ENCODE results near the gene AREG. TPM values are rescaled to one million over a fixed set of nuclear protein-coding genes. Genes with fewer than 3 reads are reported as not detected.

Gene AREG
- polyA plus RNA-seq, 1 donor (not counting 4 experiments of a cell fraction or from before 2014, with no cell fraction given), result 1,566 TPM

DNA sequence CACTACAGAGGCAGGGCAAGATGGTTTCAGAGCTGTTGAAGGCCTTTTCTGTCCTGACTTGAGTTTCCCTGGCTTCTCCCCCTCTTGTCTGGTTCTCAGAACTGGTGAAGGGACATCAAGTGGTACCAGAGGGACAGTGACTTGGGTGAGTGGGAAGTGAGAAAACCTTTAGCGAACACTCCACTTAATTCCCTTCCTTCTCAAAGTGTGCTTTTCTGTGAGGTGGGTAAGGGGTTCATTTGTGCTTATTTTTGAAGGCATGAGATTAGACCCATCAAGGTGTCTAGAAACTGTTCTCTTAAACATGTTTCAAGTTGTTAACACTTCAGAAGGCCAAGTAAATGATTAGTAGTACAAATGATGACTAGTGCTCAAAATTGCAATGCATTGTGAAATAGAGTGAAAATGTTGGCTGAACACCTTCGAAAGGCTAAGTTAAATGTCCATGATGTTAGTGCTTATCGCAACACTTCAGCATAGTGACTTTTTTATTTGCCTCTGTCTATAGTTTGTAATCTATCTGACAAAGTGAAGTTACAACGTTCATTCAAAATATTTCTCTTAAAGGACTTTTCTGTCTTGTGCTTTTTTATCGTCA is 2.8 kb downstream of the AREG start:
- peak overlapping the region; percentile 98 for H3K9ac ChIP-seq (ENCODE audit: control insufficient read depth, extremely low read depth, insufficient read depth, low read length)
- peak overlapping the region; percentile 50 to 96 (median 67) for H3K4me3 ChIP-seq (ENCODE audit: control insufficient read depth in 2 of 3, extremely low read depth in 1 of 3, insufficient read depth in 2 of 3, low read depth in 1 of 3, low read length in 3 of 3)
- H3K9me3 ChIP-seq (ENCODE audit: control insufficient read depth, low read depth, low read length), result no peaks in the 10 kb centered on the region
- H2AFZ ChIP-seq (ENCODE audit: control insufficient read depth, low read length), result no peak overlapping the region
- peaks cover 39% of the 10 kb centered on the region for H3K79me2 ChIP-seq (ENCODE audit: control insufficient read depth, insufficient read depth, low read length)
- DNase-seq (ENCODE audit: low read depth, low spot score), result peak; percentile 40
- TF ChIP-seq EZH2 (IDR thresholded peaks at IDR 0.05; ENCODE audit: low read length) (no peak), CTCF (optimal IDR thresholded peaks at IDR 0.05 in 1 of 3, IDR thresholded peaks at IDR 0.05 in 1 of 3, conservative IDR thresholded peaks at IDR 0.05 in 1 of 3; ENCODE audit: extremely low read depth in 1 of 3, insufficient read depth in 2 of 3, low read length in 3 of 3) (no peak)
- H4K20me1 ChIP-seq (ENCODE audit: control insufficient read depth, extremely low read depth, insufficient read depth, low read length), result peaks cover 27% of the 10 kb centered on the region
- dilution Hi-C loops (cut with MboI; ENCODE audit: extremely low pct_ligation_motif_present, low sequenced_read_pairs), result no loop called here
- H3K9me1 ChIP-seq (ENCODE audit: control insufficient read depth, extremely low read depth, insufficient read depth, low read length), result no peaks in the 10 kb centered on the region
- peaks cover 18% of the 10 kb centered on the region for H3K4me1 ChIP-seq (ENCODE audit: control insufficient read depth, extremely low read depth, insufficient read depth, low read length)
- peak overlapping the region; percentile 77 for H3K4me2 ChIP-seq (ENCODE audit: control insufficient read depth, extremely low read depth, insufficient read depth, low read depth, low read length)
- FAIRE-seq, result peak; percentile 71
- H3K27ac ChIP-seq (ENCODE audit: control insufficient read depth, insufficient read depth, low read length), result peak overlapping the region; percentile 93
- no peaks in the 10 kb centered on the region for H3K27me3 ChIP-seq (ENCODE audit: control insufficient read depth, extremely low read depth, insufficient read depth, low read length)
- peaks cover 23 to 43% of the 10 kb centered on the region in 2 experiments for H3K36me3 ChIP-seq (ENCODE audit: control insufficient read depth in 2 of 2, extremely low read depth in 1 of 2, insufficient read depth in 2 of 2, low read length in 2 of 2)

DNA sequence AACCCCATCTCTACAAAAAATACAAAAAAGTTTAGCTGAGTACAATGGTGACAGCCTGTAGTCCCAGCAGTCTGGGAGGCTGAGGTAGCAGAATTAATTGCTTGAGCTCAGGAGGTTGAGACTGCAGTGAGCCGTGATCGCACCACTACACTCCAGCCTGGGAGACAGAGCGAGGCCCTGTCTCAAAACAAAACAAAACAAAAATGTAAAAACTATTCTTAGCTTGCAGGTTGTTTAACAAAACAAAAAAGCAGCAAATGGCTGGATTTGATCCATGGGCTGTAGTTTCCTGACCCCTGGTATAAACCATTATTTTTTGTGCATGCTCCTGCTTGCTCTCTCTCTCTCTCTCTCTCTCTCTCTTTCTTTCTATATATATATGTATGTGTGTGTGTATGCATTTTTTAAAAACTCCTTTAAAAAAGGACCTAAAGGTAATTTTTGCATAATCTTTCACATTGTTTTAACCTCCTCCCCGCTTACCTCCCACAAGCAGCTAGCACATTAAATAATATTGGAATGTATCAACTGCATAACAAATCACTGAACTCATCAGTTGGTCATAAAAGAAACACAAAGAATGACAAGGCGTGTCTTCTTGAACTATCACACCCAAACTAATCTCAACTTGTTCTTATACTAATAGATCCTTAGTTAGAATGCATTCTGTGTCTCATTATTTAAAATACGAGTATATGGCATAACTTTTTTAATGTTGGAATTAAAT is 4.8 kb downstream of the AREG start:
- Histone ChIP-seq H3K4me2 (ENCODE audit: control insufficient read depth, extremely low read depth, insufficient read depth, low read depth, low read length) (peak overlapping the region; percentile 77), H3K36me3 (ENCODE audit: control insufficient read depth in 2 of 2, extremely low read depth in 1 of 2, insufficient read depth in 2 of 2, low read length in 2 of 2) (peaks cover 27 to 47% of the 10 kb centered on the region in 2 experiments), H3K4me1 (ENCODE audit: control insufficient read depth, extremely low read depth, insufficient read depth, low read length) (peaks cover under 1% of the 10 kb centered on the region), H3K27ac (ENCODE audit: control insufficient read depth, insufficient read depth, low read length) (peak overlapping the region; percentile 93), H3K9ac (ENCODE audit: control insufficient read depth, extremely low read depth, insufficient read depth, low read length) (peak overlapping the region; percentile 98), H3K9me3 (ENCODE audit: control insufficient read depth, low read depth, low read length) (no peaks in the 10 kb centered on the region), H3K4me3 (ENCODE audit: control insufficient read depth in 2 of 3, extremely low read depth in 1 of 3, insufficient read depth in 2 of 3, low read depth in 1 of 3, low read length in 3 of 3) (peak overlapping the region; percentile 9 to 96 (median 67)), H4K20me1 (ENCODE audit: control insufficient read depth, extremely low read depth, insufficient read depth, low read length) (peaks cover 31% of the 10 kb centered on the region), H3K9me1 (ENCODE audit: control insufficient read depth, extremely low read depth, insufficient read depth, low read length) (no peaks in the 10 kb centered on the region), H3K79me2 (ENCODE audit: control insufficient read depth, insufficient read depth, low read length) (peaks cover 35% of the 10 kb centered on the region), H2AFZ (ENCODE audit: control insufficient read depth, low read length) (no peak overlapping the region), H3K27me3 (ENCODE audit: control insufficient read depth, extremely low read depth, insufficient read depth, low read length) (no peaks in the 10 kb centered on the region)
- no peak for FAIRE-seq
- DNase-seq (ENCODE audit: low read depth, low spot score), result peak; percentile 63
- TF ChIP-seq EZH2 (IDR thresholded peaks at IDR 0.05; ENCODE audit: low read length) (no peak), CTCF (optimal IDR thresholded peaks at IDR 0.05 in 1 of 3, IDR thresholded peaks at IDR 0.05 in 1 of 3, conservative IDR thresholded peaks at IDR 0.05 in 1 of 3; ENCODE audit: extremely low read depth in 1 of 3, insufficient read depth in 2 of 3, low read length in 3 of 3) (no peak)
- dilution Hi-C loops (cut with MboI; ENCODE audit: extremely low pct_ligation_motif_present, low sequenced_read_pairs), result no loop called here
